SH-SY5Y (cell line): ENCODE results near the gene RDX.

Source experiments
- GATA2 ChIP-seq: IDR thresholded peaks from 2 replicates; pipeline ENCODE4 v1.6.1; 2011; ENCODE audit warnings: mild to moderate bottlenecking, low read depth, low read length
- GATA3 ChIP-seq: IDR thresholded peaks from 2 replicates; pipeline ENCODE4 v1.6.1; 2011; ENCODE audit warnings: low read depth, mild to moderate bottlenecking, low read length, moderate library complexity

- no peak for TF ChIP-seq GATA2
- TF ChIP-seq GATA3: peak; percentile 65
Observed at GRCh38 chr11:110305169-110306018, 9.0 kb upstream of the RDX start.
